ENCODE measurements around the gene SPRR2B.

DNA sequence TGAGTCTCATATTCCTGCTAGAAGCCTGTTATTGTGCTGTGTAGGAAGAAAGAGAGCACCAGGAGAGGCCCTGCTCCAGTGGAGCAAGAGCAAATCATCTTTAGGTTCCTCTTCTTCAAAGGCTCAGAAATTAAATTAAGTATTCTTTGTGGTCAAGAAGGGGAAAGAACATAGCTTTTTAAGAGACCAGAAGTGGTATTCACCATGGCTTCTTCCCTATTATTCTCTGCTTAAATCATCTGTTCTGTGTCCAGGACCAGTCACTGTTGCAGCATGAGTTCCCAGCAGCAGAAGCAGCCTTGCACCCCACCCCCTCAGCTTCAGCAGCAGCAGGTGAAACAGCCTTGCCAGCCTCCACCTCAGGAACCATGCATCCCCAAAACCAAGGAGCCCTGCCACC lies 39.3 kb downstream of the SPRR2B start:
- TF ChIP-seq EZH2 (IDR thresholded peaks at IDR 0.05; ENCODE audit: borderline replicate concordance): no peak
- TF ChIP-seq, protein P1, sequence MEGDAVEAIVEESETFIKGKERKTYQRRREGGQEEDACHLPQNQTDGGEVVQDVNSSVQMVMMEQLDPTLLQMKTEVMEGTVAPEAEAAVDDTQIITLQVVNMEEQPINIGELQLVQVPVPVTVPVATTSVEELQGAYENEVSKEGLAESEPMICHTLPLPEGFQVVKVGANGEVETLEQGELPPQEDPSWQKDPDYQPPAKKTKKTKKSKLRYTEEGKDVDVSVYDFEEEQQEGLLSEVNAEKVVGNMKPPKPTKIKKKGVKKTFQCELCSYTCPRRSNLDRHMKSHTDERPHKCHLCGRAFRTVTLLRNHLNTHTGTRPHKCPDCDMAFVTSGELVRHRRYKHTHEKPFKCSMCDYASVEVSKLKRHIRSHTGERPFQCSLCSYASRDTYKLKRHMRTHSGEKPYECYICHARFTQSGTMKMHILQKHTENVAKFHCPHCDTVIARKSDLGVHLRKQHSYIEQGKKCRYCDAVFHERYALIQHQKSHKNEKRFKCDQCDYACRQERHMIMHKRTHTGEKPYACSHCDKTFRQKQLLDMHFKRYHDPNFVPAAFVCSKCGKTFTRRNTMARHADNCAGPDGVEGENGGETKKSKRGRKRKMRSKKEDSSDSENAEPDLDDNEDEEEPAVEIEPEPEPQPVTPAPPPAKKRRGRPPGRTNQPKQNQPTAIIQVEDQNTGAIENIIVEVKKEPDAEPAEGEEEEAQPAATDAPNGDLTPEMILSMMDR (IDR thresholded peaks at IDR 0.05; ENCODE audit: poor library complexity): no peak

Measured in hepatocyte (in vitro differentiated cells).